Esophagus muscularis mucosa (tissue), 4 donors: ENCODE data around the gene IRGQ.

ENCODE experiments used
- CTCF ChIP-seq, 3 experiments: fragments of 200-600 bp in 2 of 3; fragments of 450-650 bp in 1 of 3; sonication (generic) in 2 of 3; IDR thresholded peaks; one replicate each; pipeline ENCODE4 v1.5.1; 2017 to 2019; ENCODE audit warnings: antibody characterized with exemption in 3 of 3, mild to moderate bottlenecking in 2 of 3, moderate library complexity in 1 of 3
- EP300 ChIP-seq: sonication (generic); formaldehyde crosslinking; IDR thresholded peaks from one replicate; pipeline ENCODE4 v1.6.1; 2017; ENCODE audit warnings: antibody characterized with exemption
- POLR2A ChIP-seq: fragments of 450-650 bp; IDR thresholded peaks from one replicate; pipeline ENCODE4 v1.6.1; 2017; ENCODE audit warnings: antibody characterized with exemption, moderate library complexity, mild to moderate bottlenecking, low read depth

- TF ChIP-seq CTCF (IDR thresholded peaks at IDR 0.05) (no peak), EP300 (no peak), POLR2A (no peak)
Observed at GRCh38 chr19:43616306-43616705, 20.4 kb upstream of the IRGQ start.
